HG02981 (cell line): Measurements from ENCODE around the gene CRTC1.
"Not testable (repeated sequence)": the region's sequence is repeated elsewhere in the genome, so short reads cannot be mapped to it uniquely, and the experiment has no call there.

ENCODE experiments used
- ATAC-seq: cut with Tn5 transposase; IDR thresholded peaks from one replicate; pipeline ENCODE4 v1.9.1; 2021; ENCODE audit warnings: mild to moderate bottlenecking, moderate library complexity; ENCODE audit not compliant: unreplicated experiment

The CRTC1 gene

DNA sequence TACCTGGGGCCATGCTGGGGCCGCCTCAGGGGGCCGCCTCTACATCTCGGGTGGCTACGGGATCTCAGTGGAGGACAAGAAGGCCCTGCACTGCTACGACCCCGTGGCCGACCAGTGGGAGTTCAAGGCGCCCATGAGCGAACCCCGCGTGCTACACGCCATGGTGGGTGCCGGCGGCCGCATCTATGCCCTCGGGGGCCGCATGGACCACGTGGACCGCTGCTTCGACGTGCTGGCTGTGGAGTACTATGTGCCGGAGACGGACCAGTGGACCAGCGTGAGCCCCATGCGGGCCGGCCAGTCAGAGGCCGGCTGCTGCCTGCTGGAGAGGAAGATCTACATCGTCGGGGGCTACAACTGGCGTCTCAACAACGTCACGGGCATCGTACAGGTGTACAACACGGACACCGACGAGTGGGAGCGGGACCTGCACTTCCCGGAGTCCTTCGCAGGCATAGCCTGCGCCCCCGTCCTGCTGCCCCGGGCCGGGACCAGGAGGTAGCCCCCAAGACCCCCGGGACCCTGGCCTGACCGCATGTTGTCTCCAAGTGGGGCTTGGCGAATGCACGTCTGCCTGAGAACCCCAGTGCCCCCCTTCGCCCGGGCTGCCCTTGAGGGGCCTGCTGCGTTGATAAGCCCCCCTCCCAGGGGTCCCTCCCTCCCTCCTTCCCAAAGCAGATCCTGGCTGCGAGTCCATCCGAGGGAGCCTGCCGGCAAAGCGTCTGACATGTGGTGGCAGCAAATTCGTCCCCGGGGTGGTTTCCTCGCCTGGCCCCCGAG lies 14.5 kb upstream of the CRTC1 start:
- no peak for ATAC-seq

DNA sequence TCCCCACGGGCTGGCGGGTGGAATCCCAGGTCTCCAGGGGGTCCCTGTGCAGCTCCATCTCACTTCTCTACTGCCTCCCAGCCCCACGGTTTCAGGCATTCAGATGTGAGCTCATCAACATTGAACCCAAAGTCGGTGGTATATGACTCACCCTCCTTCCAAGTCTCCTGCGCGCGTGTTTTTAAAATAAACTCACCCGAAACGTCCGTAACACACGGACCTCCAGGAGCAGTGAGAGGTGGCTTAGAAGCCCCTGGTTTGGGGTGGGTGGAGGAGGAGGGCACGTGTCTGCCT lies 14.0 kb upstream of the CRTC1 start:
- ATAC-seq: no peak

DNA sequence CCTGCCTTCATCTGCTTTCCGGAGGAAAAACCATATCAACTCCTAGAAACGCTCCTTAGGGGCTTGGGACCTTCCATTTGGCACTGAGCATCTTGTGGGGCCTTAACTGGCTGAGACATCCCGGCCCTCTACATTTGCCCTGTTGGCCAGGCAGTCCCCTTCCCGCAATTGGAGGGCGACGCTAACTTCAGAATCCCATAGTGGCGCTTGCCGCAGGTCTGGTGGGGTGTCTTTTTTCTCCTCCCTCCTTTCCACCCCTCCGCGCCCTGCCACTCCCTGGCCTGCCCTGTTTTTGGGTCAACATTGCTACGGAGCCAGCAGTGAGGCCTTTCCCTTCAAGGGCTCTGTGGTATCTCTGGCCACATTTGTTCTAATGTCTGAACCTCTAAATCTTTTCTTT lies 13.6 kb upstream of the CRTC1 start:
- ATAC-seq: no peak

DNA sequence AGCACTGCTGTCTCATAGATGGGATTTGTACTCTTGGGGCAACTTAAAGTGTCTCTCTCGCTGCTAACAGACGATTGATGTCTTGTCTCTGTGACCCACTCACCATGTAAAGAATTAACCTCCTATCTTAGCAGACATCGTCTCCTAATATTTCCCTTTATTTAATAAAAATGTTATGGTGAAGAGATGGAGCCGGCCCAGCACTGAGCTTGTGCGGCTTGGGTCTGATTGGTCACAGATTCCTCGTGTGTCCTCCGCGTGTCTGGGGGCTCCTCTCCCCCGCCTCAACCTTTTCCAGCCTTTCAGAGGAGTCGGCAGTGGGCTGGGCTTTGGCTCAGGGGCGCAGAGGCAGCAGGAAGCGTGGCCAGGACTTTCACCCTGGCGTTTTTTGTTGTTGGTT lies 13.2 kb upstream of the CRTC1 start:
- ATAC-seq: no peak

DNA sequence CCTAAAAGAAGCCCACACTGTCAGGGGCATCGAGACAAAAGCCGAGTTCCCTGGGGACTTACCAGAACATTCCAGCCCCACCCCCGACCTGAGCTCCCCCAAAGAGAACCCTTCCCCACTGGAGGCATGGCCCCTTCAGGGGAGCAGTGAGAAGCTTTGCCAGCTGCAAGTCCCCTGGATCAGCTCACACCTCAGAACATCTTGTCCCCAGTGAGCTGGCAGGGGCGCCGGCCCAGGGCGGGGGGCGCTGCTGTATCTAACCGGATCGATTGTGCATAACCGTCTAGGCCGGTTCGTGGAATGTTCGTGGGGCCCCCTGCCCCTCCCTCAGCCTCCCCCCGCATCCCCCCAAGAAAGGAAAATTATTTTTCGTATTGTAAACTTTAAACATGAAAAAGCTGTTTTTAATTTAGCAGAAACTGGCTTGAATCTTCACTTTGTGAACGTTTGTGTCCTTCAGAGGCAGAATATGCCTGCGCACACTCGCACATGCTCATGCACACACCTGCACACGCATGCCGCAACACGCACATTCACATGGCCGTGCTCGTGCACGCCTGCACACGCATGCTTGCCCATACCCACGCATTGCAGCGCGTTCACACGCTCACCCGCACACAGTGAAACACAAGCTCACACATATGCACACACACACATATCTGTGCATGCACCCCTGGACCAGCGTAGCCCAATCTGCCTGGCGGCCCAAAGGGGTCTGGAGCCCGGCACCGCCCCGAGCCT lies 12.0 kb upstream of the CRTC1 start:
- no peak for ATAC-seq

DNA sequence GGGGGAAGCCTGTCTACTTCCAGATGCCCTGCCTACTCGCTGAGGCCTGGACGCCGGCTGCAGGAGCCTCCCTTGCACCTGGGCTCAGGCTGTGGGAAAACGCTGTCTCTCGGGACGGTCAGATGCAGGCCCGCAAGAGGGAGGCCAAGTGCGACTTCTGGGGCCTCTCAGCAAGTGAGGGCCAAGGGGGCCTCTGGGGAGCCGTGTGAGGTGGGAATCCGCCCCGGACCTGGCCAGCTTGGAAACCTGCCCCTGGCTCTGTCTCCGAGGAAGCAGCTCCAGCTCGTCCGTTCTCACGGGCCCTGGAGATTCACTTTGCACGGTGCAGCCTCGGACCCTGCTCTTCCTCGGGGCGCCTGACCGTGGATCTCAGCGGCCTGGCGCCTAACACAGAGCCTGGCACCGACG lies 11.4 kb upstream of the CRTC1 start:
- no peak for ATAC-seq

DNA sequence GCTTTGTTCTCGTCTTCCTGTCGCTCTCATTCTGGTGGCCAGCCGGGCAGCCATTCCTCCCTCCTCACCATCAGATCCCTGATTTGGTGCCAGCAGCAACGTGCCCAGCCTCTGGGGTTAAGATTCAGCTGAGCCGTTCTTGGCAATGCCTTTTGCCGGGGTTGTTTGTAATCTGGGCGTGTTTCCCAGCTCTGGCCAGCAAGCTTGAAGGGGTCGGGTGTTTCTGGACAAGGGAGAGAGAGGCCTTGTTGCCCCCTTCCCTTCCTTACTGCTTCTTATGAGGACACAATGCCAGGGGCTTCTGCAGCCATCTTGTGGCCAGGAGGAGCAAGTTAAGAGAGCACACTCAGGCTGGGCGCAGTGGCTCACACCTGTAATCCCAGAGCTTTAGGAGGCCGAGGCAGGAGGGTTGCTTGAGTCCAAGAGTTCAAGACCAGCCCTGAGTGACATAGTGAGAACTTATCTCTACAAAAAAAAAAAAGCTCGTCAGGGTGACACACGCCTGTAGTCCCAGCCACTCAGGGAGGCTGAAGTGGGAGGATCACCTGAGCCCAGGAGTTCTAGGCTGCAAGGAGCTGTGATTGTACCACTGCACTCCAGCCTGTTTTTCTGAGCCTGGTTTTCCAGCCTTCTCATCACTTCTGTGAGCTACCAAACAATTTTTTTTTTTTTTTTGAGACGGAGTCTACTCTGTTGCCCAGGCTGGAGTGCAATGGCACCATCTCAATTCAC lies 10.7 kb upstream of the CRTC1 start:
- ATAC-seq: no peak

DNA sequence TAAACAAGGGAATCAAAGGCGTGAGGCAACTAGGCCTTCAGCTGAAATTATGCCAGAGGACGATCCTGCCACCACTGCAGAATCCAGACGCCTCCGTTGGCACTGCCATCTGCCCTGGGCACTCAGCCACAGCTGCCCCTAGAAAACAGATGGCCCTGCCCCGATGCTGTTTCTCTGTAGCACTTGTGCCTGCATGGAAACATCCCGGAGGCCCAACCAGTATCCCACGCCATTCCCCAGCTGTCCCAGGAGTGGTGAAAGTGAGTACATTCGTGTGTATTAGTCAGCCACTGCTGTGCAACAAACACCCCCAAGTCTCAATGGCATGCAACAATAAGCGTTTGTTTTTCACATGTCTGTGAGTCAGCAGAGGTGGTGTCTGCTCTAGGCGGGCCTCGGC lies 8.9 kb upstream of the CRTC1 start:
- no peak for ATAC-seq

DNA sequence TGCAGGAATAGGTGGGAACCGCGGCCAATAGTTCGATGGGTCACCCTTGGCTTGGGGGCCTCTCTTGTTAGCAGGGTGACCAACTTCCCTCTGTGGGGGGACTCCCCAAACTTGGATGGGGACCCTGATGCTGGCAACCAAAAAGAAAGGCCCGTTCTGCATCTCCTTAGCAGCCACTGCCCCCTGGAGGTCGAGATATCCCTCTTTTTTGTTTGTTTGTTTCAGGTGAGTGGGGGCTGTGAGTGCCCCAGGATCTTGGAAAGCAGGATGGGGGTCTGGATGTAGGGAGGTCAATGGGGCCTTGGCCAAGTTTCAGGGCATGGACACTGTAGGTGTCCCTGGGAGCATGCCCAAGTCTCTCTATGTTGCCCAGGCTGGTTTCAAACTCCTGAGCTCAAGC lies 7.7 kb upstream of the CRTC1 start:
- ATAC-seq: no peak

DNA sequence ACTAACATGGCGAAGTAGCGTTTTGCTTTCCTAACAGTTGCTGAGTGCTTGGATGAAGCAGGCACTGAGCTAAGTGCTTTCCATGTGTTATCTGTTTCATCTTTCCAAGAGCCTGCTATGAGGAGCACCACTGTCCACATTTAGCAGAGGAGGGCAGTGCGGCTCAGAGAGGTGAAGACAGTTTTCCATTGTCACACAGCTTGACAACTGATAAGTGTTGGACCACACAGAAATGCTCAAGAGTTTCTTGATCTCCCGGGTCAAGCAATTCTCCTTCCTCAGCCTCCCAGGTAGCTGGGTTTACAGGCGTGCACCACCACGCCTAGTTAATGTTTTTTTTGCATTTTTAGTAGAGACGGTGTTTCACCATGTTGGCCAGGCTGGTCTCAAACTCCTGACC lies 6.8 kb upstream of the CRTC1 start:
- no peak for ATAC-seq

DNA sequence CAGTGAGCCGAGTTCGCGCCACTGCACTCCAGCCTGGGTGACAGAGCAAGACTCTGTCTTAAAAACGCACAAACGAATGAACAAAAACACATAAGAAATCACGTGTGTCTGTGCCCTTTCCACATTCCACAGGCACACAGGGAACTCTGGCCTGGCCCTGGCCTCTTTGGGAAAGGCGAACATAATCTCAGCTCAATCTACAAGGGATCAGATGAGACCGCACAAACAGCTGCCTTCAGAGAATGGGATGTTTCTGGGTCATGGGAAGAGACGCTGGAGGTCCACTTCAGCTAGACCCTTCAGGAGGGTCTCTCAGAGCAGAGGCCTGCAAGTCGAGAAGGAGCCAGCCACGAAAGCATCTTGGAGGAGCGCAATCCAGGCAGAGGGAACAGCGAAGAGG lies 6.3 kb upstream of the CRTC1 start:
- ATAC-seq: no peak

DNA sequence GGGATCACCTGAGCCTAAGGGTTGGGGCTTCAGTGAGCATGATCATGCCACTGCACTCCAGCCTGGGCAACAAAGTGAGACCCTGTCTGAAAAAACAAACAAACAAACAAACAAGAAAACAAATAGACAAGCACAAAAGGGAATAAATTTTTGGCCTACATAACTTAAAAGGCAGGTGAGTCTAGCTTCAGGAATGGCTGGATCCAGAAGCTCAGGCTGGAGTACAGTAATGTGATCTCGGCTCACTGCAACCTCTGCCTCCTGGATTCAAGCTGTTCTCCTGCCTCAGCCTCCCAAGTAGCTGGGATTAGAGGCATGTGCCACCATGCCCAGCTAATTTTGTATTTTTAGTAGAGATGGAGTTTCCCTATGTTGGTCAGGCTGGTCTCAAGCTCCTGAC lies 3.3 kb upstream of the CRTC1 start:
- not testable (repeated sequence) for ATAC-seq

DNA sequence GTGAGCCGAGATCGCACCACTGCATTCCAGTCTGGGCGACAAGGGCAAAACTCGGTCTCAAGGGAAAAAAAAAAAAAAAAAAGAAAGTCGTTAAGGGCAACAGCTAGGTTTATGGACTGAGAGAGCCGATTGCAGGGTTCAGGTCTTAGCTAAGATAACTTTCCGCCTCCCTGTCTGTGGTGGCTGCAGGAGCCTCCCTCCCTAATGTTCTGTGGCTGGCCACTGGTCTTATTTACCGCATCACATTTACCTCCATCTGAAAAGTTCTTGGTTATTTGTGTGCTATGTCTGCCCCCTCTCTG lies 722 bp upstream of the CRTC1 start:
- ATAC-seq: no peak

DNA sequence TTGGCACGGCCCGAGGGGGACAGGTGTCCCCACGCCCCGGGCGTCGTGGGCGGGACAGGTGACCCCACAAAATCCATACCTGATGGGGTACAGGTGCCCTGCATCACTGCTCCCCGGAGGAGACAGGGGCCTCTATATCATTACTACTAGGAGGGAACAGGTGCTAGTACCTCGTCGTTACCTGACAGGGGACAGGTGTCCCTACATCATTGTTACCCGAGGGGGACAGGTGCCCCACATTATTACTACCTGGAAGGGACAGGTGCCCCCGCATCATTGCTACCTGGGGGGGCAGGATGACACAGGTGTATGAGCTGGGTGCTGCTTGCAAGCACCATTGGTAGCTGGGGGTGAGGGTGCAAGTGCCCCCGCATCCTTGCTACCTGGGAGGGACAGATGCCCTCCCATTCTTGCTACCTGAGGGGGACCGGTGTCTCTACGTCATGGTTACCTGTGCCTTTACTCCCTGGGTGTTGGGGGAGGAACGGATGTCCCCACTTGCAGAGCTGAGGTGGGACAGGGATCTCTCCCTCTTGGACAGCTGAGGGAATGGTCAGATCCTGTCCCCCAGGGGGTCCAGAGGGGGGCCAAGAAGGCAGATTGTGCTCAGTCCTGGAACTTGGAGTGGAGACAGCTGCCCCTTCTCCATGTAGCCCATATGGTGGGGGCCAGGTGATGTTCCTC lies 620 bp downstream of the CRTC1 start:
- ATAC-seq: peak; percentile 11

DNA sequence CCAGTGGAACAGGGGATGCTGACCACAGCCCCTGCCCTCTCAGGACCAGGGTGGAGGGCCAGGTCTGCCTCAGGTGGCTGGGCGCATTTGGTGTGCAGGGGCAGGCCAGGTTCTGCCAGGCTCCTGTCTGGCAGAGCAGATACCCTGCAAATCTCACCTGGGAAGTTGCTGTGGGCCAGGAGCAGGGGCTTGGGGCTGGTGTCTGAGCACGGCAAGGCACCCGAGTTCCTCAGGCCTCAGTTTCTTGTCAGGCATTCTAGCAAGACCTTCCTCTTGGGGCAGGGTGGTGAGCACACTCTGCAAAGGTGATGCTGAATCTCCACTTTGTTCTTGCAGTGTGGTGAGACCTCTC lies 1.1 kb downstream of the CRTC1 start:
- ATAC-seq: no peak

DNA sequence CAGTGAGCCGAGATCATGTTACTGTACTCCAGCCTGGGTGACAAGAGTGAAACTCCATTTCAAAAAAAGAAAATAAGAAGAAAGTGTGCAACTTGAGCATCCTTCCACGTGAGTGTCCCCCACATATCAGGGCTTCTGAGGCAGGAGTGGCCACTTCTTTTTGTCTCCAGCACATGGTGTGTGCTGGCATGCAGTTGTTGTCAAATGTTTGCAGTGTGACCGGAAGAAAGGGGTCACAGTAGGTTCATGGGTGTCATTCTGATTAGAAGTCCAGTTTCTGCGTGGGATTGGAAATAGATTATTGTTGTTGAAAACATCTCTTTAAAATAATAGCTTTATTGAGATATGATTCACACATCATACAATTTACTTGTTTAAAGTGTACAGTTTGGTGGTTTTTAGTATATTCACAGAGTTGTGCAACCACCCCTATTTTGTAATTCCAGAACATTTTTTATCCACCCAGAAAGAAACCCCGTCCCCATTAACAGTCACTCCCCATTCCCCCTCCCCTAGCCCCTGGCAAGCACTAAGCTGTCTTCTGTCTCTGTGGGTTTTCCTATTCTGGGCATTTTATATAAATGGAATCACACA lies 2.2 kb downstream of the CRTC1 start:
- no peak for ATAC-seq

DNA sequence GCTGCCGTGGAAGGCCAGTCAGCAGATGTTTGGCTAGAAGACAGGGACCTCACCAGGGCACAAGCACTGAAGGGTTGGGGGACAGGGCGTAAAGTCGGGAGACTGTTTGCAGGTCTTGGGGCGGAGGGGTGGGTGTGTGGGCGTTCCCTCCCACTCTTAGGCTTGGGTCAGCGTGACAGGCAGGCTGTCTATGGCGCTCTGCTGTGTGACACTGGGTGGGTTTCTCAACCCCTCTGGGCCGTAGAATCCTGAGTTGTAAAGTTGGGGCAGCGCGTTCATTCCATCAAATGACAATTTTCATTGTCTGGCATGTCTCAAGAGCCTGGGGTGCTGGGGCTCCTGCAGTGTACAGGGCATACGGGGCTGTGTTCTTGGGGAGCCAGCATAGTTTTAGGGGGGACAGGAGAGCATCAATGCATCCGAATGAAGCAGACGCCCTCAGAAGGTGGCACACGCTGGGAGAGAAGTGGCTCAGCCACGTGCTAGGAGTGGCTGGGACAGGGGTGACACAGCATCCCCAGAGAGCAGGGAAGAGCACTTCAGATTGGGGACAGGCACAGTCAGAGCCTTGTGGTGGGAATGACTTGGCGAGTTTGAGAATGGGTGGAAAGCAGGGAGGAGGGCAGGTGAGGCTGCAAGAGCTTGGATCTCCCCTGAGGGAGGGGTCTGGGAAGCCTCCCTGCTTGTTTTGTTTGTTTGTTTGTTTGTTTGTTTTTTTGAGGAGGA lies 4.4 kb downstream of the CRTC1 start:
- ATAC-seq: no peak

DNA sequence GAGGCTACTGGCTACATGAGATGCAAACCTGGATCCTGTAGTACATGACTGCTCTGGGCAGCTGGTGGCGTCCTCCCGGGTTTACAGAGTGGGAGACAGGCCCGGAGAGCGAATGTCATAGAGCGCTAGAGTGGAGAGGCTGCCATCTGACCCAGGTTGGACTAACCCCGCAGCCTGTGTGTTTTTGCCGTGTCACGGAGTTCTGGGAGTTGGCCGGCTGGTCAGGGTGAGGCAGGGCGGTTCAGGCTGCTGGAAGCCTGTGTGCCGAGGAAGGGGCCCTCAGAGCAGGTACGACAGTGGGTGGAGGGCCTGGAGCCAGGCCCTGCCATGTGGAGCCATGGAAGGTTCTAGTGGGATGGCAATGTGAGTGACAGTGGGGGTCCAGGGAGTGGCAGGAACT lies 12.5 kb downstream of the CRTC1 start:
- ATAC-seq: no peak

DNA sequence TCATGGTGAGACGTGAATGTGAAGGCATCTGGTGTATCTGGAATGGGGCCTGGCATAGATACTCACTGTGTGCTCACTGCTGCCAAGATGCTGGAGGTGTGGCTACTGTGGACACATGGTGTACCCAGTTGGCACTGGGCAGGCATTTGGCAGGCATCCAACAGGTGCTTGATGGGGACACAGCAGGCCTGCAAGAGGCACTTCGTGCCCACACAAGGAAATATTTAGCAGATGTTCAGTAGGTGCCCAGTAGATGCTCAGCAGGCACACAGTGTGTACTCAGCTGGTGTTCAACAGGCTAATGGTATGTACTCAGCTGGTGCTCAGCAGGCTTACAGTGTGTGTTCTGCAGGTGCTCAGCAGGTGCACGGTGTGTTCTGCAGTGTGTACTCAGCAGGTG lies 14.2 kb downstream of the CRTC1 start:
- no peak for ATAC-seq

DNA sequence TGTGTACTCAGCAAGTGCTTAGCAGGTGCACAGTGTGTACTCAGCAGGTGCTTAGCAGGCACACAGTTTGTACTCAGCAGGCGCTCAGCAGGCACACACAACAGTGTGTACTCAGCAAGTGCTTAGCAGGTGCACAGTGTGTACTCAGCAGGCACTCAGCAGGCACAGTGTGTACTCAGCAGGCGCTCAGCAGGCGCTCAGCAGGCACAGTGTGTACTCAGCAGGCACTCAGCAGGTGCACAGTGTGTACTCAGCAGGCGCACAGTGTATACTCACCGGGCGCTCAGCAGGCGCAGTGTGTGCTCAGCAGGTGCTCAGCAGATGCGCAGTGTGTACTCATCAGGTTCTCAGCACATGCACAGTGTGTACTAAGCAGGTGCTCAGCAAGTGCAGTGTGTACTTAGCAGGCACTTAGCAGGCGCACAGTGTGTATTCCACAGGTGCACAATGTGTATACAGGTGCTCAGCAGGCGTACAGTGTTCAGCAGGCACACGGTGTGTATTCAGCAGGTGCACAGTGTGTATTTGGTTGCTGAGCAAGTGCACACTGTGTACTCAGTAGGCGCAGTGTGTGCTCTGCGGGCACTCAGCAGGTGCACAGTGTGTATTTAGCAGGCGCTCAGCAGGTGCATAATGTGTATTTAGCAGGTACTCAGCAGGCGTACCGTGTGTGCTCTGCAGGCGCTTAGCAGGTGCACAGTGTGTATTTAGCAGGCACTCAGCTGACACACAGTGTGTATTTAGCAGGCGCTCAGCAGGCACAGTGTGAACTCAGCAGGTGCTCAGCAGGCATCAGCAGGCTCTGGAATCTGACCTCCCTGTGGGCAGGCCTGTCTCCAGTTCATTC lies 15.1 kb downstream of the CRTC1 start:
- ATAC-seq: no peak
